K562 (cell line): ENCODE data around the gene VIM. TPM values are rescaled to one million over a fixed set of nuclear protein-coding genes. Genes with fewer than 3 reads are reported as not detected.

ENCODE experiments used
- ATAC-seq: fragments of 200-7000 bp; cut with Tn5 transposase; 3 replicates; pipeline ENCODE4 v1.9.1; 2020; ENCODE audit warnings: moderate library complexity
- BruUV-seq: library from RNA; stranded (reverse); fragments of 400-500 nt; replicated peaks from 2 replicates; lab custom pipeline; 2021; lab: Mats Ljungman, UMichigan
- CTCF ChIA-PET: fragments of 300-600 bp; formaldehyde crosslinking; extraction: SDS; loops from one replicate; lab custom pipeline; 2021; ENCODE audit warnings: low intra/inter-chr PET ratio; lab: Yijun Ruan, JAX
- POLR2A ChIA-PET: fragments of 300-600, 350-650 bp; sonication (Branson Sonifier 250); formaldehyde crosslinking; extraction: SDS; loops from one replicate; lab custom pipeline; 2021; ENCODE audit warnings: antibody characterized with exemption, inconsistent platforms; lab: Yijun Ruan, JAX
- DNase-seq, 4 experiments: peaks; one replicate each; pipeline versions ENCODE4 v3.0.0 to v3.0.0-alpha.2; 2011 to 2018; ENCODE audit warnings: low spot score in 3 of 4, mixed read lengths in 3 of 4; ENCODE audit errors: extremely low read depth in 1 of 4
- FAIRE-seq: peaks from 2 replicates; lab custom pipeline; 2011; peaks lifted over from hg19 to GRCh38; lab: Jason Lieb, UNC
- H2AFZ ChIP-seq: 2 replicates; pipeline ENCODE4 v1.6.0; 2011; ENCODE audit warnings: low read depth, low read length, control low read depth, inconsistent platforms
- H3K27ac ChIP-seq: fragments of 200-600 bp; 3 replicates; pipeline ENCODE4 v1.8.0; 2011; ENCODE audit warnings: low read depth, mild to moderate bottlenecking, control low read depth, inconsistent platforms, low read length, moderate library complexity, mixed read lengths; ENCODE audit errors: extremely low read depth
- H3K27me3 ChIP-seq, 2 experiments: fragments of 300-600 bp in 1 of 2; 2 replicates in 1 of 2; 3 replicates in 1 of 2; pipeline versions ENCODE4 v1.6.0 to v1.8.0; 2011; ENCODE audit warnings: inconsistent platforms in 2 of 2, low read length in 2 of 2, mild to moderate bottlenecking in 1 of 2, mixed read lengths in 1 of 2, moderate library complexity in 1 of 2; ENCODE audit not compliant: control insufficient read depth in 2 of 2, insufficient read depth in 2 of 2
- H3K36me3 ChIP-seq: fragments of 300-600 bp; 3 replicates; pipeline ENCODE4 v1.8.0; 2011; ENCODE audit warnings: mild to moderate bottlenecking, low read length, inconsistent platforms; ENCODE audit not compliant: control insufficient read depth, insufficient read depth
- H3K4me1 ChIP-seq, 2 experiments: fragments of 200-600 bp in 1 of 2; replicated peaks in 1 of 2; 2 replicates in 1 of 2; 3 replicates in 1 of 2; pipeline versions ENCODE4 v1.5.1 to v1.8.0; 2011; ENCODE audit warnings: inconsistent platforms in 2 of 2, low read length in 2 of 2, mild to moderate bottlenecking in 1 of 2, mixed read lengths in 1 of 2, moderate library complexity in 1 of 2; ENCODE audit not compliant: control insufficient read depth in 2 of 2, insufficient read depth in 2 of 2
- H3K4me2 ChIP-seq: 2 replicates; pipeline ENCODE4 v1.6.1; 2011; ENCODE audit warnings: low read length, control low read depth, inconsistent platforms, mixed read lengths; ENCODE audit not compliant: insufficient read depth
- H3K4me3 ChIP-seq: fragments of 200-600 bp; sonication (generic), shearing (Covaris generic); 2 replicates; pipeline ENCODE4 v1.5.1; 2016; ENCODE audit warnings: control low read depth, inconsistent platforms
- H3K79me2 ChIP-seq: fragments of 200-600 bp; 3 replicates; pipeline ENCODE4 v1.8.0; 2011; ENCODE audit warnings: low read length, inconsistent platforms; ENCODE audit not compliant: control insufficient read depth, insufficient read depth
- H3K9ac ChIP-seq, 2 experiments: 2 replicates each; pipeline versions ENCODE4 v1.6.0 to v1.6.1; 2011; ENCODE audit warnings: low read depth in 2 of 2, low read length in 2 of 2, control low read depth in 1 of 2, inconsistent platforms in 1 of 2, mild to moderate bottlenecking in 1 of 2, mixed read lengths in 1 of 2; ENCODE audit not compliant: insufficient read depth in 1 of 2
- H3K9me1 ChIP-seq: one replicate; pipeline ENCODE4 v1.6.0; 2011; ENCODE audit warnings: inconsistent platforms, mild to moderate bottlenecking, low read length, moderate library complexity; ENCODE audit not compliant: control insufficient read depth, insufficient read depth
- H3K9me3 ChIP-seq: replicated peaks from 2 replicates; pipeline ENCODE4 v1.5.1; 2011; ENCODE audit warnings: low read depth, low read length, inconsistent platforms; ENCODE audit not compliant: control insufficient read depth, insufficient read depth
- H4K20me1 ChIP-seq: replicated peaks from 2 replicates; pipeline ENCODE4 v1.6.1; 2011; ENCODE audit warnings: low read length, inconsistent platforms, mixed read lengths; ENCODE audit not compliant: control insufficient read depth, insufficient read depth
- CBFB ChIP-seq: sonication (generic); formaldehyde crosslinking; IDR thresholded peaks from 2 replicates; pipeline ENCODE4 v1.4.0; 2020; ENCODE audit warnings: mild to moderate bottlenecking, missing genetic modification reagents
- CBX3 ChIP-seq, 2 experiments: IDR thresholded peaks; 1 replicate in 1 of 2; 2 replicates in 1 of 2; pipeline ENCODE4 v1.6.1; 2012; ENCODE audit warnings: inconsistent platforms in 2 of 2, low read length in 2 of 2, borderline replicate concordance in 1 of 2, control low read depth in 1 of 2
- CBX5 ChIP-seq: IDR thresholded peaks from 2 replicates; pipeline ENCODE4 v1.6.1; 2014; ENCODE audit warnings: low read depth, borderline replicate concordance
- HDAC2 ChIP-seq: fragments of 450-650 bp; IDR thresholded peaks from 2 replicates; pipeline ENCODE4 v1.6.1; 2016; ENCODE audit warnings: mild to moderate bottlenecking
- HNRNPK ChIP-seq: fragments of 200-400 bp; formaldehyde crosslinking; IDR thresholded peaks from one replicate; pipeline ENCODE4 v1.6.1; 2018; ENCODE audit warnings: mild to moderate bottlenecking, low read depth, low read length; ENCODE audit not compliant: poor library complexity, severe bottlenecking
- JUNB ChIP-seq: fragments of 450-650 bp; formaldehyde crosslinking; conservative IDR thresholded peaks from 2 replicates; pipeline ENCODE4 v1.4.0; 2020; ENCODE audit warnings: mild to moderate bottlenecking
- KDM2B ChIP-seq: fragments of 250-450 bp; sonication (Bioruptor Pico); IDR thresholded peaks from 2 replicates; pipeline ENCODE4 v1.8.0; 2021; ENCODE audit warnings: mild to moderate bottlenecking, moderate library complexity
- NR2C1 ChIP-seq, 2 experiments: fragments of 450-650 bp; IDR thresholded peaks; 2 replicates each; pipeline ENCODE4 v1.6.1; 2017; ENCODE audit warnings: mild to moderate bottlenecking in 2 of 2, antibody characterized with exemption in 1 of 2, inconsistent platforms in 1 of 2, missing compliant biosample characterization in 1 of 2, missing genetic modification characterization in 1 of 2
- SIN3B ChIP-seq: fragments of 450-650 bp; IDR thresholded peaks from 2 replicates; pipeline ENCODE4 v1.6.1; 2017; ENCODE audit warnings: low read depth, mild to moderate bottlenecking, moderate library complexity
- SLC30A9 ChIP-seq: fragments of 250-450 bp; sonication (Bioruptor Pico); IDR thresholded peaks from 2 replicates; pipeline ENCODE4 v1.8.0; 2022; ENCODE audit warnings: mild to moderate bottlenecking, moderate library complexity
- TRIM28 ChIP-seq: fragments of 450-650 bp; IDR thresholded peaks from 2 replicates; pipeline ENCODE4 v1.6.1; 2017
- ZBED1 ChIP-seq: IDR thresholded peaks from 2 replicates; pipeline ENCODE4 v1.6.1; 2014
- ZFP36 ChIP-seq: fragments of 150-350 bp; IDR thresholded peaks from 2 replicates; pipeline ENCODE4 v1.6.1; 2018; ENCODE audit warnings: low read length, low read depth; ENCODE audit not compliant: partially characterized antibody
- ZNF699 ChIP-seq: fragments of 250-450 bp; sonication (Bioruptor Pico); IDR thresholded peaks from 2 replicates; pipeline ENCODE4 v1.8.0; 2021; ENCODE audit warnings: mild to moderate bottlenecking, moderate library complexity; ENCODE audit not compliant: insufficient replicate concordance
- WGBS: fragments of 100-300 bp; shearing (Covaris generic); methylation state at CpG from one replicate; pipeline ENCODE4 v1.1.6; 2016; ENCODE audit warnings: low coverage, mixed read lengths; ENCODE audit not compliant: insufficient coverage; ENCODE audit errors: missing lambda C conversion rate; 5-methylcytosine and 5-hydroxymethylcytosine counted together
- in situ Hi-C: fragments of 300-500 bp; cut with MboI; formaldehyde crosslinking; loops from 4 replicates; pipeline ENCODE4 v1.15.0; 2018; ENCODE audit warnings: inconsistent platforms, mixed read lengths
- intact Hi-C: fragments of 100-400 bp; cut with micrococcal nuclease; formaldehyde crosslinking; loops from 2 replicates; pipeline ENCODE4 v1.14.2; 2022
- polyA plus RNA-seq, 8 experiments: library from polyadenylated mRNA; depleted of rRNA in 4 of 8; stranded (reverse) in 5 of 8; unstranded in 3 of 8; fragments of >200 nt; fragmentation: Nextera tagmentation in 2 of 8; fragmentation: Illumina TruSeq in 1 of 8; extraction: Ambion mirVana in 2 of 8; extraction: Trizol in 1 of 8; gene quantifications; 2 replicates each; pipeline versions ENCODE4 v1.2.1 to v1.2.3, GENCODE V29; 2011 to 2014; ENCODE audit warnings: inconsistent platforms in 1 of 8, missing spikeins in 1 of 8
- total RNA-seq, 7 experiments: library from RNA; depleted of rRNA in 6 of 7; stranded (reverse); fragments of >200 nt in 6 of 7; fragmentation: Illumina TruSeq in 2 of 7; extraction: Trizol in 2 of 7; gene quantifications; 2 replicates each; pipeline versions ENCODE4 v1.2.1 to v1.2.3, GENCODE V29; 2011 to 2021; ENCODE audit warnings: low replicate concordance in 1 of 7
- TF ChIP-seq, protein P1 (sequence below): fragments of 150-350 bp; IDR thresholded peaks from 2 replicates; pipeline ENCODE4 v1.6.1; 2014; ENCODE audit warnings: low read depth, mild to moderate bottlenecking, low read length, borderline replicate concordance

VIM gene
- total and polyA plus RNA-seq, 9 of the 15 experiments (the other 6 are each of a cell fraction or from before 2014, with no cell fraction given), result 86.0 to 621 (median 383) TPM

DNA sequence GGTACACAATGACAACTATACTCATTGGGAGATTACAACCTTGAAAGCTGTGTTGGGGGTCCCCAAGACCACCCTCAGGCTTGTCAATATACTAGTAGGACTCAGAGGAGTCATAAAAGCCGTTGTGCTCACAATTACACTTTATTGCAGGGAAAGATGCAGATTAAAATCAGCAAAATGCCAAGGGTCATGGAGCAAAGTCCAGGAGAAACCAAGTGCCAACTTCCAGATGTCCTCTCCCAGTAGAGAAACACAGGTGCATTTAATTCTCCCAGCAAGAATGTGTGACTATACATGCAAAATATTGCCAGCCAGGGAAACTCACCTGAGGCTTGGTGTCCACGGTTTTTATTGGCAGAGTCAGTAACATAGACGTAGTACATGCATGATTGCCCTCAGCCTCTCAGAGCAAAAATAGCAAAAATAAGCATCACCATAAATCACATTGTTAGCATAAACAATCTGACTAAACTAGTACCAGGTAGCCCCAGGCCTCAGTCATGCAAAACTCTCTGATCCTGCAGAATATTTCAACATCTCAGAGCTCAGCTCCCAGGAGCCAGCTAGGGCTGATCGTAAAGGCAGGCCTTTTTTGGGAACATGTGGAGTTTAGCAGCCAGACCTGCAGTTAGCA, 50.7 kb downstream of the VIM start (continued):
- TF ChIP-seq HDAC2, result no peak
- TF ChIP-seq JUNB (CRISPR knock-in tag), result no peak
- TF ChIP-seq SIN3B, result no peak
- TF ChIP-seq ZNF699, result no peak
- TF ChIP-seq ZBED1, result no peak
- no peak for TF ChIP-seq CBFB
- TF ChIP-seq, all 486 proteins: peak for 0

DNA sequence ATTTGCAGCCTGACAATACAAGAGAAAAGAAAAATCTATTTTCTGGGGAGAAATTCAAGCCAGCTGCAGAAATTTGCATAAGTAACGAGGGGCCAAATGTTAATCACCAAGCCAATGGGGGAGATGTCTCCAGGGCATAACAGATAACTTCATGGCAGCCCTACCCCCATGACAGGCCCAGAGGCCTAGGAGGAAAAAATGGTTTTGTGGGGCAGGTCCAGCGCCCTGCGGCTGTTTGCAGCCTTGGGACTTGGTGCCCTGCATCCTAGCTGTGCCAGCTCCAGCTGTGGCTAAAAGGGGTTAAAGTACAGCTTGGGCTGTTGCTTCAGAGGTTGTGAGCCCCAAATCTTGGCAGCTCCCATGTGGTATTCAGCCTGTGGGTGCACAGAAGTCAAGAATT, 54.3 kb downstream of the VIM start:
- no peaks in the 10 kb centered on the region for H3K79me2 ChIP-seq
- H2AFZ ChIP-seq, result no peak overlapping the region
- intact Hi-C loops, result no loop called here
- no peak for DNase-seq
- 36% methylated on average over 3 of the region's 3 CpGs for WGBS
- peaks cover 1% of the 10 kb centered on the region for H3K9me3 ChIP-seq
- FAIRE-seq, result no peak
- TF ChIP-seq KDM2B (CRISPR knock-in tag), result no peak
- peak; percentile 71; the same call in 1 of the 2 replicates for TF ChIP-seq TRIM28
- TF ChIP-seq, protein P1, sequence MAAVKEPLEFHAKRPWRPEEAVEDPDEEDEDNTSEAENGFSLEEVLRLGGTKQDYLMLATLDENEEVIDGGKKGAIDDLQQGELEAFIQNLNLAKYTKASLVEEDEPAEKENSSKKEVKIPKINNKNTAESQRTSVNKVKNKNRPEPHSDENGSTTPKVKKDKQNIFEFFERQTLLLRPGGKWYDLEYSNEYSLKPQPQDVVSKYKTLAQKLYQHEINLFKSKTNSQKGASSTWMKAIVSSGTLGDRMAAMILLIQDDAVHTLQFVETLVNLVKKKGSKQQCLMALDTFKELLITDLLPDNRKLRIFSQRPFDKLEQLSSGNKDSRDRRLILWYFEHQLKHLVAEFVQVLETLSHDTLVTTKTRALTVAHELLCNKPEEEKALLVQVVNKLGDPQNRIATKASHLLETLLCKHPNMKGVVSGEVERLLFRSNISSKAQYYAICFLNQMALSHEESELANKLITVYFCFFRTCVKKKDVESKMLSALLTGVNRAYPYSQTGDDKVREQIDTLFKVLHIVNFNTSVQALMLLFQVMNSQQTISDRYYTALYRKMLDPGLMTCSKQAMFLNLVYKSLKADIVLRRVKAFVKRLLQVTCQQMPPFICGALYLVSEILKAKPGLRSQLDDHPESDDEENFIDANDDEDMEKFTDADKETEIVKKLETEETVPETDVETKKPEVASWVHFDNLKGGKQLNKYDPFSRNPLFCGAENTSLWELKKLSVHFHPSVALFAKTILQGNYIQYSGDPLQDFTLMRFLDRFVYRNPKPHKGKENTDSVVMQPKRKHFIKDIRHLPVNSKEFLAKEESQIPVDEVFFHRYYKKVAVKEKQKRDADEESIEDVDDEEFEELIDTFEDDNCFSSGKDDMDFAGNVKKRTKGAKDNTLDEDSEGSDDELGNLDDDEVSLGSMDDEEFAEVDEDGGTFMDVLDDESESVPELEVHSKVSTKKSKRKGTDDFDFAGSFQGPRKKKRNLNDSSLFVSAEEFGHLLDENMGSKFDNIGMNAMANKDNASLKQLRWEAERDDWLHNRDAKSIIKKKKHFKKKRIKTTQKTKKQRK, result peak; percentile 65; the same call in 1 of the 2 replicates
- 0 out of 2 replicates have a peak, but pooled peaks have one; percentile 62 for TF ChIP-seq CBX5
- no peak for TF ChIP-seq NR2C1 (IDR thresholded peaks at IDR 0.05)
- no peak for TF ChIP-seq NR2C1 (tag; IDR thresholded peaks at IDR 0.05)
- no peak for TF ChIP-seq SLC30A9 (CRISPR knock-in tag)
- TF ChIP-seq CBX3 (IDR thresholded peaks at IDR 0.05; ENCODE audit: borderline replicate concordance in 1 of 2, low read length in 2 of 2), result peak in 1 of 2 experiments; percentile 77; a peak in 2 of 3 replicates
- TF ChIP-seq HNRNPK, result no peak
- TF ChIP-seq ZFP36, result peak; percentile 93
- TF ChIP-seq, all 486 proteins: peak for 5
- POLR2A ChIA-PET, result no interaction called here
- H3K4me1 ChIP-seq, result no peaks in the 10 kb centered on the region
- no peaks in the 10 kb centered on the region for H4K20me1 ChIP-seq
- H3K9ac ChIP-seq, result no peak overlapping the region
- no peak overlapping the region for H3K4me2 ChIP-seq
- BruUV-seq, result no TSS peak
- no peak for ATAC-seq
- in situ Hi-C loops, result loop anchor here (10.0 to 25.0 kb wide), 4 partner anchors 322 to 955 kb away; no protein-coding TSS in a partner anchor
- no peaks in the 10 kb centered on the region for H3K27me3 ChIP-seq
- H3K9me1 ChIP-seq, result no peaks in the 10 kb centered on the region
- H3K36me3 ChIP-seq, result no peaks in the 10 kb centered on the region
- no peak overlapping the region for H3K4me3 ChIP-seq
- no peak overlapping the region for H3K27ac ChIP-seq
- CTCF ChIA-PET, result no interaction called here
